ENCODE measurements around the gene CCDC27.
A peak's percentile ranks its signal among the peaks of the same experiment; 100 is the strongest.

The CCDC27 gene

GRCh38 chr1:3717715-3718601 is 34.3 kb upstream of the CCDC27 start:
- peak in 1 of 3 experiments; percentile 10 for DNase-seq (ENCODE audit: low read depth in 3 of 3)

DNA sequence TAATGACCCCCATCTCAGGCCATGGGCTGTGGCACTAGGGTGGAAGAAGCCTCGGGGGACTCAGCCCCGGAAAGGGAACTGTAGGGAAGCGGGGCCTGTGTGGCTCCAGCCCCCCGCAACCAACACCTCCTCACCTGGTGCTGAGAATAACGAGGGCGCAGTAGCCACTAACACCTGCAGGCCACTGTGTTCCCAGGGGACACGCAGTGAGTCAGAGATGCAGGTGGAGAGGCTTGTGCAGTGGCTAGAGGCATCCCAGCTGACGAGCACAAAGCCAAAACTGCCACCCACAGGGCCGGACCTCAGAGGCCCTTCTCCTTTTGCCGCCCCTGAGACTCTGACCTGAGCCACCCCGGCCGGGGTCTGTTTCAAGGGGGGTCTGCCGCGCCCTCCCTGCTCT is 33.5 kb upstream of the CCDC27 start:
- no peak for DNase-seq (ENCODE audit: low read depth in 3 of 3)

DNA sequence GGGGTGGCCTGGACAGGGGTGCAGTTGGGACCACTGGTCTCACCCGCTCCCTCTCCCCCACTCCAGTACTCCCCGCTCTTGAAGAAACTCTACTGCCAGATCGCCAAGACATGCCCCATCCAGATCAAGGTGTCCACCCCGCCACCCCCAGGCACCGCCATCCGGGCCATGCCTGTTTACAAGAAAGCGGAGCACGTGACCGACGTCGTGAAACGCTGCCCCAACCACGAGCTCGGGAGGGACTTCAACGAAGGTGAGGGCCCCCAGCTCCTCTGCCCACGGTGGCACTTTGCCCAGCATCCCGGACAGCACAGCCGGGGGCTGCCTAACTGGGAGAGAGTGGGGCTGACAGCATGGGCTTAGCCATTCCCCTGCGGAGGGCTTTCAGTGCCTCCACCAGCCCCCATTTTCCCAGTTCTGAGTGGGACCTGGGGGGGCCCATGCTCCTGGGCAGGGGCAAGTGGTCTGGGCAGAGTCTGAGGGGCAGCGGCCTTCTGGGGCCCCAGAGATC is 30.2 kb upstream of the CCDC27 start:
- no peak for DNase-seq (ENCODE audit: low read depth in 3 of 3)

DNA sequence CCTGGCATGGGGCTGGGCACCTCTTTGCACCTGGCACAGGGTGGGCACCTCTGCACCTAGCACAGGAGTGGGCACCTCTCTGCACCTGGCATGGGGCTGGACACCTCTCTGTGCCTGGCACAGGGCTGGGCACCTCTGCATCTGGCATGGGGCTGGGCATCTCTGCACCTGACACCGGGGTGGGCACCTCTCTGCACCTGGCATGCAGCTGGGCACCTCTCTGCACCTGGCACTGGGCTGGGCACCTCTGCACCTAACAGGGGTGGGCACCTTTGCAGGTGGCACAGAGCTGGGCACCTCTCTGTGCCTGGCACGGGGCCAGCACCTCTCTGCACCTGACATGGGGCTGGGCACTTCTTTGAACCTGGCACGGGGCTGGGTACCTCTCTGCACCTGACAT is 29.4 kb upstream of the CCDC27 start:
- DNase-seq (ENCODE audit: low read depth in 3 of 3): no peak

GRCh38 chr1:3724416-3725030 is 27.7 kb upstream of the CCDC27 start:
- DNase-seq (ENCODE audit: low read depth in 3 of 3): peak; percentile 59 to 74 (median 62)

- DNase-seq (ENCODE audit: low read depth in 3 of 3): no peak
Measured at GRCh38 chr1:3725366-3725765, 26.9 kb upstream of the CCDC27 start.

- no peak for DNase-seq (ENCODE audit: low read depth in 3 of 3)
Measured at GRCh38 chr1:3727042-3727824, 25.0 kb upstream of the CCDC27 start.

DNA sequence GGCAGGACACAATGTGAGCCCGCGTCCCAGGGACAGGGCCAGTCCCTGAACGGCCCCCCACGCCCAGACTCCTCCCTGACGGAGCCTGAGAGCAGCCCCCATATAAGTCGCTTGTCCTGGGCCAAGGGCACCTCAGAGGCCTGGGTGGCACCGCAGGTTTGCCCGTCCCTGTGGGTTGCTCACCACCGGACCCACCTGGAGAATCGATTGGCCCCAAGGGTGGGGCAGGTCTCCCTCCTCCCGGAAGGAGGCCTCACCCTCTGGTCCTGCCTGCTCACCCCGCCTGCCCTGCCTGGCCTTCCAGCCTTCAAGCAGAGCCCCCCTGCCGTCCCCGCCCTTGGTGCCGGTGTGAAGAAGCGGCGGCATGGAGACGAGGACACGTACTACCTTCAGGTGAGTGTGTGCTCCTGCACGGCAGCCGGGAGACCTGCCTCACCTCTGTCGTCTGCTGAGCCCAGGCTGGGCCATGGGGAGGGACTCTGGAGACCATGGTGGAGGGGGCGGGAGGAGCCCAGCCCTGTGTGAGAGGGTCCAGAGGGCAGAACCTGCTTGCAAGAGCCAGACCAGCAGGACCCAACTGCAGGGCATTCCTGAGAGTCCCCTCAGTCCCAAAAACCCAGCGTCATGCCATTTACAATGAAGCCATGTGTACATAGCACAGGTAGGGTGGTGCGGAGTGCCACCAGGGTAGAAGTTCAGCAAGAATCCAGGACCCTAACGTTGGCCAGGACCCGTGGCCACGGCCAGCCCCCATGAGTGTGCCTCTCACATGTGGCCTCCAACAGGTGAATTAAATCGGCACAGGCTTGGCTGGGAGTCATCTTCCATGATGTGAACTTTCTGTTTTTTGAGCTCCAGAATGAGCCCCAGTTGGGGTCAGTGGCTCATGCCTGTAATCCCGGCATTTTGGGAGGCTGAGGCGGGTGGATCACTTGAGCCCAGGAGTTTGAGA is 24.1 kb upstream of the CCDC27 start:
- no peak for DNase-seq (ENCODE audit: low read depth in 3 of 3)

DNA sequence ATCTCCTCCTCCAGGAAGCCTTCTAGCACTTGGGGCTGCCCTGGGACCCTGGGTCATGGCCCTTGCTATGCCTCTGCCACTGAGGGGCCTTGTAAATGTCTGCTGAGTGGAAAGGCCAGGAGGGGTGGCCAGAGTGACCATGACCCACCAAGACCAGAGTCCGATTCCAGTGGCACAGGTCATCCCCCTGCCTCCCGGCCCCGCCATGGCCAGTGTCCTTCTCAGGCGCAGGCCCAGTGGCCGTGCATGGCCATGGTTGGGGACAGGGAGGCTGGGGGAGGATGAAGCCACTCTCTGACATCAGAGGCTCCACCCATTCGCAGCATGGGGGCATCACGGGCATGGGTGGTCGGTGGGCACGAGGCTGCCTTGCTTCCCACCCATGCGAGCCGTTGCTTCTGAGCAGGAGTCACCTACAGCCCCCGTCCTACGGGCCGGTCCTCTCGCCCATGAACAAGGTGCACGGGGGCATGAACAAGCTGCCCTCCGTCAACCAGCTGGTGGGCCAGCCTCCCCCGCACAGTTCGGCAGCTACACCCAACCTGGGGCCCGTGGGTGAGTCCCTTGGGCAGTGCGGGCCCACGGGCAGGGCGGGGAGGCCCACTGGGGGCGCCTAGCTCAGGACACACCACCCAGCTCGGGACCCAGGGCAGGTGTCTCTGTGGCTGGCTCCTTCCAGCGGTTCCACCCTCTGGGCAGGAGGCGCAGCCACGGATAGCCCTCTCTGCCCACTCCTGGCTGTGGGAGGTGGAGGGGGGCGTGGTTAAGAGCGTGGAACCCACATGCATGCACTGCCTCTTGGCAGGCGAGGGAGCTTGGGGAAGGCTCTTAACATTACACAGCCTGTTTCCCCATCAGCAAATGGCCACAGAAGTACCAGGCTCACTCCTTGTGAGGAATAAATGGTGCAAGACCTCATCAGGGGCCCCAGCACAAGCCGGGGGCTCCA is 22.4 kb upstream of the CCDC27 start:
- no peak for DNase-seq (ENCODE audit: low read depth in 3 of 3)

- DNase-seq (ENCODE audit: low read depth in 3 of 3): no peak
Measured at GRCh38 chr1:3730543-3731247, 21.6 kb upstream of the CCDC27 start.

GRCh38 chr1:3731583-3732433 is 20.4 kb upstream of the CCDC27 start:
- no peak for DNase-seq (ENCODE audit: low read depth in 3 of 3)

- DNase-seq (ENCODE audit: low read depth in 3 of 3): no peak
Measured at GRCh38 chr1:3732434-3733093, 19.7 kb upstream of the CCDC27 start.

DNA sequence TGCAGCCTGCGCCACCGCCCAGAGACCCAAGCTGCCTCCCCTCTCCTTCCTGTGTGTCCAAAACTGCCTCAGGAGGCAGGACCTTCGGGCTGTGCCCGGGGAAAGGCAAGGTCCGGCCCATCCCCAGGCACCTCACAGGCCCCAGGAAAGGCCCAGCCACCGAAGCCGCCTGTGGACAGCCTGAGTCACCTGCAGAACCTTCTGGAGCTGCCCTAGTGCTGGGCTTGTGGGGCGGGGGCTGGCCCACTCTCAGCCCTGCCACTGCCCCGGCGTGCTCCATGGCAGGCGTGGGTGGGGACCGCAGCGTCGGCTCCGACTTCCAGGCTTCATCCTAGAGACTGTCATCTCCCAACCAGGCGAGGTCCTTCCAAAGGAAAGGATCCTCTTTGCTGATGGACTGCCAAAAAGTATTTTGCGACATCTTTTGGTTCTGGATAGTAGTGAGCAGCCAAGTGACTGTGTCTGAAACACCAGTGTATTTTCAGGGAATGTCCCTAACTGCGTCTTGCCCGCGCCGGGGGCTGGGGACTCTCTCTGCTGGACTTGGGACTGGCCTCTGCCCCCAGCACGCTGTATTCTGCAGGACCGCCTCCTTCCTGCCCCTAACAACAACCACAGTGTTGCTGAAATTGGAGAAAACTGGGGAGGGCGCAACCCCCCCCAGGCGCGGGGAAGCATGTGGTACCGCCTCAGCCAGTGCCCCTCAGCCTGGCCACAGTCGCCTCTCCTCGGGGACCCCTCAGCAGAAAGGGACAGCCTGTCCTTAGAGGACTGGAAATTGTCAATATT is 19.0 kb upstream of the CCDC27 start:
- DNase-seq (ENCODE audit: low read depth in 3 of 3): no peak

GRCh38 chr1:3733883-3734589 is 18.2 kb upstream of the CCDC27 start:
- no peak for DNase-seq (ENCODE audit: low read depth in 3 of 3)

DNA sequence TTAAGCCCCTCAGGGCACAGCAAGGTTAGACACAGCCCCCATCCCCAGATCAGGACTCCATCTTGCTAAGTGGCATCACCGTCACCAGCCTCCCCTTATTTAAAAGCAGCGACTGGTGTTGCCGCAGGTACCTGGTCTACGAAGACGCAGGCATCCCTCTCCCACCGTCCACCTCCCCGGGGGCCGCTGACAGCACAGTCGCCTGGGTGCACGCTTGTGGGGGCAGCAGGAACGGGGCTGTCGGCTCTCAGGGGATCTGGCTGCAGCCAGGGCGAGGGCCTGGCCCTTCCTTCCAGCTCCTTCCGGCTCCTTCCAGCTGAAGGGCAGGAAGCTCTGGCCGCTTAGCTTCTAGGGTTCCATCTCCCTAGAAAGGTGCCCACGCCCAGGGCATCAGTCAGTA is 17.6 kb upstream of the CCDC27 start:
- no peak for DNase-seq (ENCODE audit: low read depth in 3 of 3)

- no peak for DNase-seq (ENCODE audit: low read depth in 3 of 3)
Measured at GRCh38 chr1:3735027-3735681, 17.1 kb upstream of the CCDC27 start.

Measured in stimulated activated CD4-positive, alpha-beta T cell treated with anti-CD3 and anti-CD28 coated beads, TNF-alpha, amount 100 ng/mL, for 24 hours (primary cell).